GM18873 (cell line): Measurements from ENCODE around the gene CRMP1.

Source experiments
- ATAC-seq: cut with Tn5 transposase; IDR thresholded peaks from one replicate; pipeline ENCODE4 v1.9.1; 2021; ENCODE audit warnings: mild to moderate bottlenecking, moderate library complexity, moderate number of reproducible peaks; ENCODE audit not compliant: unreplicated experiment, low FRiP score

CRMP1 gene

DNA sequence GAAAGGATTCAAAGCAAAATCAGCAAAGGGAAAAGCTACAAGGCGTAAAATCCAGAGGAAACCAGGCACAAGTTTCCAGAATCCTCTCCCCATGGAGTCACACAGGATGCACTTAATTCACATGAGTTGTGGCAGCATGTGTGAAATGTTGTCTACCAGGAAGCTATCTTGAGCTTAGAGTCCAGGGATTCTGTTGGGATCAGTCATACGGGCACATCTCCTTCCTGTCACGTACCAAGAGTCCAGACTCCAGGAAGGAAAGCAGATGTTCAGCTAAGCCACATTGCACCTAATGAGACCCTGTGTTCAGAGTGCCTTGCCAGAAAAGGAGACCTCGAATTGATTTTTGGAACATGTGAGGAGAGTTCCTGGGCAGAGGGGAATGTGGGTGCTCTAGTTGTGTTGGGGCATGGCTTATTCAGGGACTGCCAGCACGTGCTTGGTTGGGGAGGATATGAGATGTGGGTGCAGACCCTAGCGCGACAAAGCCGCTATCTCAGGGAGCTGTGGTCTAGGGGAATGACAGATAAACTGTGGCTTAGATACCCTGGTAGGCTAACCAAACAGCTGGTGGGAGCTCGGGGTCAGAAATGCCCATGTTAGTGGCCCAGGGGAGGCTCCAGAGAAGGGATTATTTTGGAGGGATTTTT is 111.9 kb downstream of the CRMP1 start:
- no peak for ATAC-seq

DNA sequence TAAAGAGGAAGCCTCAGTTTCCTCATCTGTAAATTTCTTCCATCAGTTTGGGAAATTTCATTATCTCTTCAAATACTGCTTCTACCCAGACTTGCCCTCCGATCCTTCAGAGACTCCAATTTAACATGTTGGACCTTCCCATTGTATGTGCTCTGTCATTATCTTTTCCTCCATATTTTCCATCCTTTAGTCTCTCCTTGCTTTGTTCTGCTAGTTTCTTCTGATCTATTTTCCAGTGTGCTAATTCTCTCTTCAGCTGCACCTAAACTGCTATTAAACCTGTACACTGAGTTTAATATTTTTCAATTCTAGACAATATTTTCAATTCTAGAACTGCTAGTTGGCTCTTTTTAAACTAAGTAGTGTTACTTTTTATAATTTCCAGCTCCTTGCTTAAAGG is 116.4 kb downstream of the CRMP1 start:
- ATAC-seq, result no peak

DNA sequence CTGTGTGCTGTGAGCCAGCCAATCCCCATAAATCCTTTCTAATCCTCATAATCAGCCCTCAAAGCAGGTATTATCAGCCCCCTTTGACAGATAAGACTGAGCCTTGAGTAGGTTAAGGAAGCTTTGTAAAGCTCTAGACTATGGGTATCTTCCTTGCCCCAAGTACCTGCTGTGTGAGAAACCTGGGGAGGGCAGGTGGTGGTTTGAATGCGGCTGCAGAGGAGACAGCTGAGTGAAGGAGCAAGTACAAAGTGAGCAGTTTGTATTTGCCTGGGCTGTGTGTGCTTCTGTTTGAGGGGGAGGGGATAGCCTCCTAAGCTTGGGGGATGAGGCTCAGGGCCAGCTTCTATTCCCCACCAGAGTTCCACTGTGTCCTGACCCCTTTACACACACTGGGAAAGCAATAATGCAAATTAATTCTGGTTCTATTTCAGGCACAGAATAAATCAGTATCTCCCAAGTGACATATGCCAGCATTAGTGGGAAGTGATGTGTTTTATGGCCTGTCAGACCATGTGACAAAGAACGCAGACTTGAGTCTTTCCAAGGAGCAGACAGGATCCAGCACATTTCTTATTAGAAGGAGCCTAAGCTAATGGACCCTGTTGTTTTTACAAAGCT is 118.4 kb downstream of the CRMP1 start:
- ATAC-seq, result no peak

DNA sequence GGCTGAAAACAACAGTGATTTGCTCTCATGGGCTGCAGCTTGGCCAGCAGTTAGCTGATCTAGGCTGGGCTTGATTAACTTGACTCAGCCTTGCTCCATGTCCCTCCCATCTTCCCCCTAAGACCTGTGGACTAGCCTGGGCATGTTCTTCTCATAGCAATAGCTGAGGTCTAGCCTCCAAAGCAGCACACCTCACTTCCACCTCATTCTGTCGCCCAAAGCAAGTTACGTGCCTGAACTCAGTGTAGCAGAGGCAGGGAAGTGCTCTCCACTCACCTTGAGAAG is 119.7 kb downstream of the CRMP1 start:
- ATAC-seq, result no peak

DNA sequence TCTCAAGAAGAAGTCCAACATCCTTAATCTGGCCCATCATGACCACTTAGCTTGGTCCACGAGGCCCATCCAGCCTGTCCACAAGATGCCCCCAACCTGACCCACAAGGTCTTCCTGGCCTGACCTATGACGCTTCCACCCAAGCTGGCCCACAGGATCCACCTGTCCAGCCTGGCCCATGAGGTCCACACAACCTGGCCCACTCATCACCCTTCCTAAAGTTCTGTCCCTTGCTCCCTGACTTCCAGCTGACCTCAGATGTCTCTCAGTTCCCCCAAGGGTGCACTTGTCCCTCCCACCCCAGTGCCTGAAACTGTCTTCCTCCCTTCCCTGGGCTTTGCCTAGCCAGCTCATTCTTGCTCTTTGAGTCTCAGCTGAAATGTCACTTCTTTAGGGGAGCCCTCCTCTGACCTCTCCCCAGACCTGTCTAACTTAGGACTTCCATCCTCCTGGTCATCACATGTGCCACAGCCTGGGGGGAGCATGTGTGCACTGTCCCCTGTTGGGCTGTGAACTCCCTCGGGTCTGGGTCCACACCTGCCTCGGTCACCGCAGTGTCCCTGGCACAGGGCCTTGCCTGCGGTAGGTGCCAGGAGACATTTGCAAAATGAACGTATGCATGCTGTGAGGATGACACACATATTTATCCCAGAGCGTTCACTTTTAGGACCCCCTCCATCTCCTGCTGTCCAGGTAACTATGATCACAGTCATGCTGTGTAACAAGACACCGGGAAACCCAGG is 120.2 kb downstream of the CRMP1 start:
- no peak for ATAC-seq
